ENCODE results near the gene TTC39B.
A peak's percentile ranks its signal among the peaks of the same experiment; 100 is the strongest.
"Not testable (repeated sequence)": the region's sequence is repeated elsewhere in the genome, so short reads cannot be mapped to it uniquely, and the experiment has no call there.

Gene TTC39B

DNA sequence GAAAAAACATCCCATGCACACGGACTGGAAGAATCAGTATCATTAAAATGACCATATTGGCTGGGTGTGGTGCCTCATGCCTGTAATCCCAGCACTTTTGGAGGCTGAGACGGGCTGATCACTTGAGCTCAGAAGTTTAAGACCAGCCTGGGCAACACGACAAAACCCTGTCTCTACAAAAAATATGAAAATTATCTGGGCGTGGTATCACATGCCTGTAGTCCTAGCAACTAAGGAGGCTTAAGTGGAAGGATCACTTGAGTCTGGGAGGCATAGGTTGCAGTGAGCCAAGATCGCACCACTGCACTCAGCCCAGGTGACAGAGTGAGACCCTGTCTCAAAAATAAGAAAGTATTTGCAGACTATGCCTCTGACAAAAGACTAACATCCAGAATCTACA is 68.4 kb downstream of the TTC39B start:
- in situ Hi-C loops (cut with HindIII; ENCODE audit: low sequenced_read_pairs) = loop anchor here (5.0 kb wide), 1 partner anchor 94 kb away; no protein-coding TSS in a partner anchor
- DNase-seq (ENCODE audit: low read depth) = no peak
- TF ChIP-seq CTCF (IDR thresholded peaks at IDR 0.05; ENCODE audit: low read depth, low read length, missing control alignments) = no peak
- no peak overlapping the region for H3K4me3 ChIP-seq (ENCODE audit: low read depth, low read length)

- DNase-seq (ENCODE audit: low read depth) = no peak
- in situ Hi-C loops (cut with HindIII; ENCODE audit: low sequenced_read_pairs) = loop anchor here (5.0 kb wide), 1 partner anchor 97 kb away; no protein-coding TSS in a partner anchor
- H3K4me3 ChIP-seq (ENCODE audit: low read depth, low read length) = no peak overlapping the region
- no peak for TF ChIP-seq CTCF (IDR thresholded peaks at IDR 0.05; ENCODE audit: low read depth, low read length, missing control alignments)
Measured at GRCh38 chr9:15235658-15236057, 71.4 kb downstream of the TTC39B start.

GRCh38 chr9:15233941-15234490 is 73.0 kb downstream of the TTC39B start:
- DNase-seq (ENCODE audit: low read depth); in situ Hi-C loops (cut with HindIII; ENCODE audit: low sequenced_read_pairs); H3K4me3 ChIP-seq (ENCODE audit: low read depth, low read length): not testable (repeated sequence)

DNA sequence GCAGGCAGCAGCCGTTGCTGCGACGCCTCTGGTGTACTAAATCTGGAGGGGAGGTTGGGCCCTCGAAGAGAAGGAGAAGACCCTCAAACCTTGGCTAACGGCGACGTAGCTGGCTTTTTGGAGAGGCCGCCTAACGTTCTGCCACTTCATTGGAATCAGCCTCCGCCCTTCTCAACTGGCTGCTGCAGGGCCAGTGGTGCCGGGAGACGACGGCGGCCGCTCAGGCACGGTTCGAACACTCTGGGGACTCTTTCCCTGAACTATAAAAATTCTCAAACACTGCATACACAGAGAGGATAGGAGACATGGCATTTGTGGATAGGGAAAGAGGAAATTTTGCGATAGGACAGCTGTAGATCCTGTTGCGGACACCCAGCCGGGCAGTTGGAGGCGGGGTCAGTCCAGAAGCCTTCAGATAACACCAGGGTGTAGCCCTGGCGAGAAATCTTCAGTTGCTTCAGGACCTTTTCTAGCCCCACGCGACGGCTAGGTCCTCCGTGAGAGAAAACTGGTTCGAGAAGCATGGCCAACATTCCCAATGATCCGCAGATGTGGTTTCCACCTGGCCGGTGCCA is 74.2 kb downstream of the TTC39B start:
- H3K4me3 ChIP-seq (ENCODE audit: low read depth, low read length); in situ Hi-C loops (cut with HindIII; ENCODE audit: low sequenced_read_pairs); DNase-seq (ENCODE audit: low read depth): not testable (repeated sequence)

GRCh38 chr9:15231788-15232635 is 75.0 kb downstream of the TTC39B start:
- no peak for DNase-seq (ENCODE audit: low read depth)
- no peak overlapping the region for H3K4me3 ChIP-seq (ENCODE audit: low read depth, low read length)
- peak; percentile 44 for TF ChIP-seq CTCF (IDR thresholded peaks at IDR 0.05; ENCODE audit: low read depth, low read length, missing control alignments)
- in situ Hi-C loops (cut with HindIII; ENCODE audit: low sequenced_read_pairs) = no loop called here

- in situ Hi-C loops (cut with HindIII; ENCODE audit: low sequenced_read_pairs) = no loop called here
- TF ChIP-seq CTCF (IDR thresholded peaks at IDR 0.05; ENCODE audit: low read depth, low read length, missing control alignments) = no peak
- DNase-seq (ENCODE audit: low read depth) = no peak
- H3K4me3 ChIP-seq (ENCODE audit: low read depth, low read length) = no peak overlapping the region
Measured at GRCh38 chr9:15229409-15229808, 77.6 kb downstream of the TTC39B start.

DNA sequence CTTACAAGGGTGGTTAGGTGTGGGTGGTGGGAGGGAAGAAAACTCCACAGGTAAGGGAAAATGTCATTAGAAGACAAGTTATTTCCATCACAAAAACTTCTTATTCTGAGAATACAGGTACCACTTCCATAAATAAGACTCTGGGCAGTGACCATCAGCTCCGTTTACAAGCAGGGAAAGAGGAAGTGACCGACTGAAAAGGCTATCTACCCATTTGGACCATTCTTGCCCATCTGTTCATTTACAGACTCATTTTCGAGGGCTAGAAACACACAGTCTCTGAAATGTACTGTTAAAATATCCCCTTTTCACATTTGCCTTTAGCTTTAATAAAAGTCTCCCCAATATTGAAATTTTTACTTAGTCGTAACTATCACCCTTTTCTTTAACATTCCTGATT is 79.5 kb downstream of the TTC39B start:
- no peak for TF ChIP-seq CTCF (IDR thresholded peaks at IDR 0.05; ENCODE audit: low read depth, low read length, missing control alignments)
- DNase-seq (ENCODE audit: low read depth) = no peak
- in situ Hi-C loops (cut with HindIII; ENCODE audit: low sequenced_read_pairs) = no loop called here
- no peak overlapping the region for H3K4me3 ChIP-seq (ENCODE audit: low read depth, low read length)
